ENCODE results near the gene ACAP3.

The ACAP3 gene

GRCh38 chr1:1313500-1314236 is 5.9 kb upstream of the ACAP3 start:
- DNase-seq = no peak

DNA sequence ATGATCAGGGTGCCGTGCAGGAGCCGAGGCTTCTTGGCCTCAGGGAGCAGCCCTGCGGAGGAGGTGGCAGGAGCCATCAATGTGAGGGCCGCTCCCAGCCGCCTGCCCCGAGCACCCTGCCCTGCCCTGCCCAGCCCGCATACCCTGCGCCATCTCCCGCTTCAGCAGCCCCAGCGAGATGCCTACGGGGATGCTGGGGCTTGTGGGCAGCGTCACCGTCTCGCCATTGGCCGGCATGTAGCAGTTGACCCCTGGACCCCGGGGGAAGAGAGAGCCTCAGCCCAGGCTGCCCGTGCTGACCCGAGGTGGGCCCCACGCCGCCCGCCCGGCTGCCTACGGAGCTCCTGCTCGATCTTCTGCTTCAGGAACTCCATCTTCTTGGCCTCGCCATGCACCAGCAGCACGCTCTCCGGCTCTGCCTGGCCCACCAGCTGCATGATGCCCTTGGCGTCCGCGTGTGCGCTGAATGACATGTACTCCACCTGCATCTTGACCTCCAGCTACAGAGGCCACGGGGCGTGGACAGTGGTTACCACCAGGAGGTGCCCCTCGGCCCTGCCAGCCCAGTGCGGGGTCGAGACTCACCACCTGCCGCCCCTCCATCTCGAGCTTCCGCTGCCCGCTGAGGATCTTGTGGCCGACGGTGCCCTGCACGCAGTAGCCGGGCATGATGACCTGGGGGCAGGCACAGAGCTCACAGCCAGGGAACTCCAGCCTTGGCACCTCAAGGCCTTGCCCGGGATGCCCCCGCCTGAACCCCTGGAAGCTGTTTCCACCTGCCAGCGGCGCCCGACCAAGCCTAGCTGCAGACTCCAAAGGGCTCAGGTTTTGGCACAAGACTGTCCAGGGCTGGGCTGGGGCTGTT is 5.0 kb upstream of the ACAP3 start:
- no peak for DNase-seq

DNA sequence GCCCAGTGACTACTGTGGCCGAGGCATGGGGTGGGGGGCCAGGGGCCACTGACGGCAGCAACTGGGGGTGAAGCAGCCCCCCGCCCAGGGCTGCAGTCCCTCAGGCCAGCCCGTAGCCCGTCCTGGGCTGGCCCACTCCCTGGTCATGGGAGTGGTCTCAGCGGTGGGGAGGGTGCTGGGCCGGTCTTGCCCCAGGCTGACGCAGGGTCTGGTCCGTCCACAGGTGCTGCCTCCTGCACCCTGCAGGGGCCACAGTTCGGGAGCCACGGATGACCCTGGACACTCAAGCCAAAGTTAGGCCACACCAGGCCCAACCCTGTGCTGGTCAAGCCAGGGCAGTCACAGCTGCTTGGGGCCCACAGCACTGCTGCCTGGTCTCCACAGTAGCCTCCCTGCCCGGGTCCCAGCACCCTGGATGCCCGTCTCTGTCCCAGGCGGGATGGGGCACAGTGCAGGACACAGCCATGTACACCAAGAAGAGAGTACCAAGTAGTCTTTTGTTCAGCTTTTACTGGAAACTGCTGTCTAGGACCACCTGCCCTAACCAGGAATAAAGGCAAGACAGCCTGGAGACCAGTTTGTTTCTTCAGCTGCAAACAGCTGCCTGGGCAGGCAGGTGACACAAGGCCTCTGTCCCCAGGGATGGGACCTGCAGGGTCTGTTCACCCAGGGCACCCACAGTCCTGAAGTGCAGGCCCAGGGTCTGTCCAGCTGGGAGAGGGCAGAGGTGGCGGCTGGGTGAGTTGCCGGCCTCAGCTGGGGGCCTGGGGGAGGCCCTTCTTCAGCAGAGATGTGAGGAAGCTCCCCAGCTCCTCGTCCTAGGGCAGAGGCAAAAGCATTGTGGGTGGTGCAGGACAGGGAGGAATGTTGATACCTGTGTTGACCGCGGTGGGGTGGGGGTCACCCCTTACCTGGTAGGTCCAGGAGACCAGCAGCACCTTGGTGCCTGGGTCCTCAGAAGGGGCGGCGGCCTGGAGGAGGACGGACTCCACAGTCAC is 3.7 kb upstream of the ACAP3 start:
- no peak for DNase-seq

- no peak for DNase-seq
These were observed 2.8 kb upstream of the ACAP3 start for GRCh38 chr1:1310476-1311053.

DNA sequence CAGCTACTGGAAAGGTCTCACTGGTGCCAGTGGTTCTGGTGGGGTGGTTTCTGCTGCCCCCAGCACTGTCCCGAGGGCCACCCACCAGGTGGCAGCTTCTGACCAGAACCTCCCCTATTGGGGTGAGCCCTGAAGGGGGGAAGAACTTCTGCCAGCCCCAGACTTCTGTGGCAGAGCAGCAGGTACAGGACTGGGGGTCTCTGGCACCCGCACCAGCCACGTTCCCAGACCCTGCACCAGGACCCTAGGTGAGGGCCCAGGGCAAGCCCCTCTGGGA is 2.3 kb upstream of the ACAP3 start:
- DNase-seq = no peak

GRCh38 chr1:1309251-1310108 is 1.8 kb upstream of the ACAP3 start:
- DNase-seq = no peak

GRCh38 chr1:1308756-1309250 is 1.1 kb upstream of the ACAP3 start:
- DNase-seq = no peak

DNA sequence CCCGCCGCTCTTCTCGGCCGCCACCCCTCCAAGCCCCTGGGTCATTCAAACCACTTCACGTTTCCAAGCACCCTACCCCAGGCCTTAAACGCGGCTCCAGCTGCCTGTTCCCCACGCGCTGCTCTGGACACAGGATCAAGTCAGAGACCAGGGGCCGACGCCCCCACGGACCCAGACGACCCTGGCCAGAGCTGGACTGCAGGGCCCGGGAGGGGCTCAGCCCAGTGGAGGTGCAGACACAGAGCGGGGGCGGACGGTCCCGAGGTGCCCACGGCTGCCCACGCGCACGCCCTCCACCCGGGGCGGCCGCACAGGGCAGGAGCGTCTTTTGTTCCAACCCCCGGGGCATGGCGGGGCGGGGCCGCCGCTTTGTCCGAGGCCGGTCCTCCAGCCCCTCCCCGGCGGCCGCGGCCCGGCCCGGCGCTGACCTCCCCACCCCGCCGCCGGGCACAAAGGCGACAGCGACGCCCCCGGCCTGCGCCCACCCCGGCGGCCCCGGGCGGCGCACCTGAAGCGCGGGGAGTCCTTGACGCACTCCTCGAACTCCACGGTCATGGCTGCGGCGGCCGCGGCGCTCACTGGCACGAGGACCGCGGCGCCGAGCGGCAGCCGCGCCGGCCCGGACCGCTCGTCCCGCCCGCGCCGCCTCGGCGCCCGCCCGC is 338 bp downstream of the ACAP3 start:
- DNase-seq = peak; percentile 36

DNA sequence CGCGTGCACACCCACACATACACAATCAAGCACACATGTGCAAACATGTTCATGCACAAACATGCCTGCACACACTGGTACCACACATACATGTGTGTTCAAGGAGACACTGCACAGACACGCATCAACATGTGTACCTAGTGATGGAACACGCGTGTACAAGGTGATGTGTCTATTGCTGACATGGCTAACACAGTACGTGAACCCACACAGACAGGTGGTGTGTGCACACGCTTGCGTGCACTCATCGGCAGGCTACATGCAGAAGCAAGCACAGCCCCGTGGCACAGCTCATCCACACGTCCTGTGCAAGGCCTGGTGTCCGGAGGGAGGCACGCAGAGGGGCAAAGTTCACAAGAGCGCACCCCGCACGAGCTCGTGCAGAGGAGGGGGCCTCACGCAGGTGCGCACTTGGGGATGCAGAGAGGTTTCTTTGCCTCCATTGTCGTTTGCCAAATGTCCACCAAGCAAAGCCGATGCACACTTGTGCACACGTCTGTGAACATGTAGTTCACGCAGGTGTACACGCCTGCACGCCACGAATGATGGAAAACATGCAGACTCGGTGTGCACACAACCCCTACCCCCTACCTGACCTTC is 969 bp downstream of the ACAP3 start:
- DNase-seq = no peak

GRCh38 chr1:1306070-1306660 is 1.6 kb downstream of the ACAP3 start:
- DNase-seq = no peak

- DNase-seq = peak; percentile 78
These were observed 2.2 kb downstream of the ACAP3 start for GRCh38 chr1:1305300-1306069.

DNA sequence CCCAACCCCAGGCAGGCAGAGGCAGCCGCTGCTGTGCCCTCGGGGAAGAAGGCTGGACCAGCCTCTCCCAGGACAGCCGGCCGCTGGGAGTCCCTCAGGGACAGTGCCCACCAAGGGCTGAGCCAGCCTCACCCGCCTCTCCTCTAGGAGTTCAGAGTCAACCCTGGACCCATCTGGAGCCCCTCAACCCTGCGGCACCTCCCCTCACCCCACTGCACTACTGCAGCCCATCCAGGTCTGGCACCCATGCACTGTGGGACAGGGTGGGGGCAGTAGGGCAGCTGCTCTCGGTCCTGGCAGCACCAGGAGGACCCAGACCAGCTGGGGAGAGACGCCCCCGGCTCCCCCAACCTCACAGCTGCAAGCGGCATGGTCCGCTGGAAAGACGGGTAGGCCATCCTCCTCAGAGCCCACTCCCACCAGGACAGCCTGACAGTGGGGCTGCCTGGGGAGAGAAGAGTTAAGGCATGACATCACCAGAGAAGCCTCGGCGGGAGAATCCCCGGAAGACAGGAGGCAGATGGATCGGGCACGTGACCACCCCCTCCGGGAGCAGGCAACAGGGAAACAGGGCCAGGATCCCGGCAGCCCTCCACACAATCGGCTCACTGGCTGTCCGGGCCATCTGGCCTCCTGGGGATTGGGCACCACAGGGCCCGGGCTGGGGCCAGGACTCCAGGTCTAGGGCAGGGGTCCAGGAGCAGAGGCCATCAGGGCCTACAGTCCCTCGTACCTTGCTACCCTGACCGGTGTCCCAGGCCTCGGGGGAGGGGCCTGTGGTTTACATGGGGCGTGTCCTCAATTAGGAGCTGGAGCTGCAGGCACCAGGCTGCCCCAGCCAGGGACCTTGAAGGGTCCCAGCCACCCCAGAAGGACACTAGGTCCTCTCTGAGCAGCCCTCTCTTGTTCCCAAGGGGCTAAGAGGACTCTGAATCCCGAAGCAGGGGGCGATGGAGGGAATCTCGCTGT is 3.1 kb downstream of the ACAP3 start:
- peak; percentile 73 for DNase-seq

GRCh38 chr1:1303736-1304135 is 4.0 kb downstream of the ACAP3 start:
- no peak for DNase-seq

- no peak for DNase-seq
These were observed 4.7 kb downstream of the ACAP3 start for GRCh38 chr1:1302951-1303509.

DNA sequence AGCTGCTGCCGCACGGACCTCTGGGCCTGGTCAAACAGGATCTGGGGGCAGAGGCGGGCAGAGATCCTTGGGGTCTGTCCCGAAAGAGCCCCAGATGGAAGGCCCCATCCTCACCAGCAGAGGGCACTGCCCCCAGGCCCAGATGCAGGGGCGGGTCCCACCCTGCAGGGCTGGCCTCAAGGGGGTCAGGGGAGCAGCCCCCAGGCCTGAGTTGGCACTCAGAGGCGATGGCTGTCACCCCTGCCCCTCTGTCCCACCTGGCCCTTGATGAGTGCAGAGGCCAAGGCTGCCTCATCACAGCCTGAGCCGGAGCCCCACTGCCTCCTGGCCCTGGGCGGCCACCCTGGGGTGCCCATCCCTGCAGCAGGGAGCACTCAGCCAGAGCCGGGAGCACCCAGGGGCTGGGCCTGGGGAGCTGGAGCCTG is 5.7 kb downstream of the ACAP3 start:
- DNase-seq = no peak

DNA sequence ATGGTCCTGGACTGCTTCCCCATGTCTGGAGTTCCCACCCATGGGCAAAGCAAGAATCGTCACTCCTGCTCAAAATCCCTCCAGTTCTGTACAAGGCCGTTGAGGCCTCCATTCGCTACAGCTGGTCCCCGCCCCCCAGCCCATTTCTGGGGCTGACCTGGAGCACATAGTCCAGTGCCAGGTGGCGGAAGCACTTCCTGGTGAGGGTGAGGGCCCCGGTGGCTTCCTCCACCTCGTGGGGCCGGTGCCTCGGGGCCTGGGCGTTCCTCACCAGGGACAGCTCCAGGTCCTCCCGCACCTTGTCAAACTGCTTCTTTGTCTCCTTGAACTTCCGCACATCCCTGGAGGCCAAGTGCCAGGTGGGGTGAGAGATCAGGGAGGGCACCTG is 7.4 kb downstream of the ACAP3 start:
- DNase-seq = no peak

DNA sequence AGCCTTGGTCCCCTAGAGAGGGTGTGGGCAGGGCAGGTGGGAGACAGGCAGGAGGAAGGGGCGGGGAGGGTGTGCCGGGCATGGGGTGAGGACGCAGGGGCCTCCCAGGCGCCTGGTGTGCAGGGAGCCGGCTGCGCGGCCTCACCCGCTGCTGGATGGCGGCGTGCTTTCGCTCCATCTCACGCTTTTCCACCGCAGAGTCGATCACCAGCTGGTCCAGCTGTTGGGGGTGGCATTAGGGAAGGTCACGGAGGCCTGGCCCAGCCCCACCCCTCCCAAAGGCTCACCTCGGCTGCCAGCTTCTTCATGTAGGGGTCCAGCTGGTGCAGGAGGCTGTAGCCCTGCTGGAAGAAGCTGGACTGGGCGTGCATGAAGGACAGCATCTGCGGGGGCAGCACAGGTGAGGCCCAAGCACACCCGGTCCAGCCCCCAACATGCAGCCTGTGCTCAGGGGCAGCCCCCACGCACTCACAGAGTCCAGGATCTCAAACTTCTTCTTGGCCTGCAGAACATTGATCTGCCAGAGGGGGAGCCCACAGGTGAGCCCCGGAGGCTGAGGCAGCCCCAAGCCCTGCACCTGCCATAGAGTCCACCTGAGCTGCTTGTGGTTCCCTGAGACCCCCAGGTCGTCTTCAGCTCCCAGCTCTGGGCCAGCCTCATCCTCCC is 7.9 kb downstream of the ACAP3 start:
- DNase-seq = no peak

All from right hindlimb (tissue), 1 donor.